D721Med (cell line): ENCODE results near the gene PDE8A.

Experiments
- DNase-seq: peaks from one replicate; pipeline ENCODE4 v3.0.0; 2011; ENCODE audit warnings: low spot score; ENCODE audit not compliant: insufficient read length
- FAIRE-seq: peaks from 2 replicates; lab custom pipeline; 2011; peaks lifted over from hg19 to GRCh38; lab: Jason Lieb, UNC
- CTCF ChIP-seq: IDR thresholded peaks from 2 replicates; pipeline ENCODE4 v1.5.1; 2012; ENCODE audit warnings: mild to moderate bottlenecking, control low read depth; ENCODE audit not compliant: insufficient read depth; ENCODE audit errors: missing control alignments

Gene PDE8A

DNA sequence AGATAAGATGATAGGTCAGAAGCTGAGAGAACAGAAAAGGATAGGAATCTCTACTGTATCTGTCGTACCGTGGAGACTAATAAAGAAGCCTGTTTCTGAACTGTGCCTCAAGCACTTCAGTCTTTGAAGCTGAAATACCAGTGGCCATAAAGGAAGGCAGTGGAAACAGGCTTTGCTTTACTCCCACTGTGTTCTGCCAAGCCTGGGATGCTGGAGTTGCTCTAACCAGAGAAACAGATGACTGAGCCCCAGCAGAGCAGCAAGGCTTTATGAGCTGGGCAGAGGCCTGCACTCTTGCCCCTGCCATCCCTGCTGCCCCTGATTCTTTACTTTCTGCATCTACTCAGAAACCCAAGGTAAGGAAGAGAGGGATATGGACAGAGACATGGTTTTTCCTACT lies 89.4 kb downstream of the PDE8A start:
- DNase-seq (no peak), FAIRE-seq (no peak)
- no peak for TF ChIP-seq CTCF

GRCh38 chr15:85071504-85071903 lies 89.8 kb downstream of the PDE8A start:
- DNase-seq (no peak), FAIRE-seq (no peak)
- no peak for TF ChIP-seq CTCF

DNA sequence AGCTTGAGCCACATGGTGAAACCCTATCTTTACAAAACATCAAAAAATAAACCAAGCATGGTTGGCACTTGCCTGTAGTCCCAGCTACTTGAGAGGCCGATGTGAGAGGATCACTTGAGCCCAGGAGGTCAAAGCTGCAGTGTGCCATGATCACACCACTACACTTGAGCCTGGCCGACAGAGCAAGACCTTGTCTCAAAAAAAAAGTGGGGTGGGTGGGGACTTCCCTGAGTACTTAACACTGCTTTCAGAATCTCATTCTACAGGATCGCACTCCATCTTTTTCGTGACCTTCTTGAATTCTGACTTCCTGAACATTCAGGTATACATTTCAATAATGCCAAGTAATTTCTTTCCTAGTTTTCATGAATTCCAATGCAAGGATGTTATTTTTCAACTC lies 91.3 kb downstream of the PDE8A start:
- TF ChIP-seq CTCF = no peak
- FAIRE-seq (no peak), DNase-seq (no peak)

- no peak for TF ChIP-seq CTCF
- FAIRE-seq (no peak), DNase-seq (no peak)
Measured at GRCh38 chr15:85073556-85074194, 92.0 kb downstream of the PDE8A start.

GRCh38 chr15:85086855-85087254 lies 105.2 kb downstream of the PDE8A start:
- no peak for TF ChIP-seq CTCF
- FAIRE-seq = no peak
- no peak for DNase-seq

- DNase-seq = no peak
- no peak for TF ChIP-seq CTCF
- no peak for FAIRE-seq
Measured at GRCh38 chr15:85088300-85088699, 106.6 kb downstream of the PDE8A start.

DNA sequence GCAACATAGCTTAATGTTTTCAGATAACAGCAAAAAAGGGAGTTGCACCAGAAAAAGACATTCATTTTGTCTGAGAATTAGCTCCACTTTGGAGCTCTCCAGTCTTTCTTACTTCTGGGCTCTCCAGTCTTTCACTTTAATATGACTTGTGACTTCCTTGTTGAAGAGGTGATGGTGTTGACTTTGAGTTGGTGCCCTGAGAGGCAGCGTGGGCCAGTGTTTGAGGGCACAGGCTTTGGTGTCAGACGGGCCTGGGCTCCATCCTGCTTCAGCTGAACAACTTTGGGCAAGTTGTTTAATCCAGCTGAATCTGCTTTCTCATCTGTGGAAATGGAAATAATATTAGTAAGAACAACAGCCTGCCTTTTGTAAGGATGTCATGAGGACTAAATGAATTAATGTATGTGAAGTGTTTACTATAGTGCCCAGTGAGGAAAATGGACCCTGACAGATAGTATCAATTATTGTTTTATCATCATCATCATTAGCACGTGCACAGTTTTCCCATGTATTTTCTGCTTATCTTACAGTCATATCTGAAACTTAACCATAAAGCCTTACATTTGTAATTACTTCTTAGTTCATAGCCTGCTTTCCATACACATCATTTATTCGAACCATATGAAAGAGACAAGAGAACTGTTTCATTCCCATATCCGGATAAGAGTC lies 108.4 kb downstream of the PDE8A start:
- DNase-seq = no peak
- no peak for TF ChIP-seq CTCF
- peak; percentile 73 for FAIRE-seq
